CD4-positive, alpha-beta T cell treated with Interleukin-15 for 4 hours (primary cell): ENCODE results near the gene COQ6.
"Not testable (repeated sequence)": the region's sequence is repeated elsewhere in the genome, so short reads cannot be mapped to it uniquely, and the experiment has no call there.

Experiments used
- DNase-seq: peaks from one replicate; pipeline ENCODE4 v3.0.0-alpha.2; 2020; ENCODE audit warnings: low spot score

COQ6 gene

GRCh38 chr14:73949752-73950734 is at the start of gene COQ6, which contains the start of gene FAM161B:
TSS of gene COQ6 (plus strand) at chr14:73950302. CDS start at chr14:73950333, 31 bp downstream.
TSS of gene FAM161B (minus strand) at chr14:73950094. CDS start at chr14:73950026, 68 bp downstream.
- DNase-seq = peak; percentile 93

DNA sequence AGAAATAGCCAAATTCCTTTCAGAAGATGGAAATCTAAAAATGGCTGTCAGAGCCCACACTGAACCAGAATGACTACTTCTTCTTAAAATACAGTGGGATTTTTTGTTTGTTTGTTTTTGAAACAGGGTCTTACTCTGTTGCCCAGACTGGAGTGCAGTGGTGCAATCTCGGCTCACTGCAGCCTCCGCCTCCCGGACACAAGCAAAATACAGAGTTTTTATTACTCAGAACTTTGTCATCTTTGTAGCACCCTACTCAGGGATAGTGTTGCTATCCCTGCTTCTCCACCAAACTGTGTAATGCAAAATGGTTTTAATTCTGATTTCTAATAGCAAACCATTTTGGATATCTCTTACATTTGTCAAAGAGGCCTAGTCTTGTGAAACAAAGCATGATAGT is 47.1 kb upstream of the COQ6 start:
- DNase-seq = no peak

GRCh38 chr14:73909681-73910080 is 40.4 kb upstream of the COQ6 start:
- no peak for DNase-seq

DNA sequence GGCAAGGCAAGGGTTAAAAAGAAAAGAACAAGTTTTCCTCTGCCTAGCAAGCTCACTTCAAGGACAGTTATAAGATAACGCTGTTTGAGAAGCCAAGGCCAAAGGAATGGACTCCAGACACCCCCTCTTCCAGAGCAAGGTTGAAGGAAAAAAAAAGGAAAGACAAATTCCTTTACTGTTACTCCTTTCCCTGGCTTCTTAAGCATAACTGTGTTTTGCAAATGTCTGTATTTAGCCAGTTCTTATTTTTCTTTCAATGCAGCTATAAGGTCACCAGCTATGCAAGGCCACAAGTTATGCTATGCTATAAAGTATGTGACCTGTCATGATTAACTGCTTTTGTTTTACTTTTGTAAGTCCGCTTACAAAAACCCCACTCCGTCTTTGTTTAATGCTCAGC is 36.8 kb upstream of the COQ6 start:
- DNase-seq = no peak

DNA sequence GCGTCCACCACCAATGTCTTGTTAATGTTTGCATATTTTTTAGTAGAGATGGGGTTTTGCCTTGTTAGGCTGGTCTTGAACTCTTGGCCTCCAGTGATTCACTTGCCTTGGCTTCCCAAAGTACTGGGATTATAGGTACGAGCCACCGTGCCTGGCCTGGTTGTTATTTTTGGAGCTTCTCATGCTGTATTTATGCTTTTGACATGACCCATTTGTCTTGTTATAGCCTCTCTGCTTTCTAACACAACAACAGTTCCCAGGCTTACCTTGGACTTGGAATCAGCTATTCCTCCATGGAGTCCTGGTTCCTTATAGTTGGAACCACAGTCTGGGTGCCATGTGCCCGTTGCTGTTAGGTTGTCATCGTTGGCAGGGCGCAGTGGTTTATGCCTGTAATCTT is 33.8 kb upstream of the COQ6 start:
- DNase-seq = no peak

DNA sequence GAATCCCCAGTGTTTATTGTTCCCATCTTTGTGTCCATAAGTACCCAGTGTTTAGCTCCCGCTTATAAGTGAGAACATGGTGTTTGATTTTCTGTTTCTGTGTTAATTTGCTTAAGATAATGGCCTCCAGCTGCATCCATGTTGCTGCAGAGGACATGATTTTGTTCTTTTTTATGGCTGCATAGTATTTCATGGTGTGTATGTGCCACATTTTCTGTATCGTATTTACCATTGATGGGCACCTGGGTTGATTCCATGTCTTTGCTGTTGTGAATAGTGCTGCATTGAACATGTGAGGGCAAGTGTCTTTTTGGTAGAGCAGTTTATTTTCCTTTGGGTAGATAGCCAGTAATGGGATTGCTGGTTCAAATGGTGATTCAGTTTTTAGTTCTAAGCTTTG is 30.6 kb upstream of the COQ6 start:
- DNase-seq = not testable (repeated sequence)

GRCh38 chr14:73924337-73924736 is 25.8 kb upstream of the COQ6 start:
- DNase-seq = no peak

- DNase-seq = no peak
Observed at GRCh38 chr14:73935666-73936065, 14.4 kb upstream of the COQ6 start.

- DNase-seq = no peak
Observed at GRCh38 chr14:73936548-73936947, 13.6 kb upstream of the COQ6 start.

DNA sequence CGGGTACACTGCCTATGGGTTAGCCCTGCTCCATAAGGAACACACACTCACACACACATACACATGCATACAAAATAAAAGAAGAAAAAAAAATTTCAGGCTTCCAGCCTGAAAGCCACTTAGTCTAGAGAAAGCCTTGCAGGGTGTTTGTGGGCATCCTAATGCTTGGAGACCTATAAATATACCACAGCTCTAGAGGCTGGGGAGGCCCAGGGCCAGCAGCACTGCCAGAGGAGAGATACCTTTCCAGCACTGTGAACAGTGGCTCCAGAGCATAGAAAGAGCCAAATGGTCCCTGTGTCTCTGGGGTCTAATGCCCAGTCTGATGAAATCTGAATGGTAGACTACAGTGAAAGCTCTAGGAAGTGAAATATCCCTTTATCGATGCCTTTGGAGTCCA is 13.1 kb upstream of the COQ6 start:
- DNase-seq = no peak

DNA sequence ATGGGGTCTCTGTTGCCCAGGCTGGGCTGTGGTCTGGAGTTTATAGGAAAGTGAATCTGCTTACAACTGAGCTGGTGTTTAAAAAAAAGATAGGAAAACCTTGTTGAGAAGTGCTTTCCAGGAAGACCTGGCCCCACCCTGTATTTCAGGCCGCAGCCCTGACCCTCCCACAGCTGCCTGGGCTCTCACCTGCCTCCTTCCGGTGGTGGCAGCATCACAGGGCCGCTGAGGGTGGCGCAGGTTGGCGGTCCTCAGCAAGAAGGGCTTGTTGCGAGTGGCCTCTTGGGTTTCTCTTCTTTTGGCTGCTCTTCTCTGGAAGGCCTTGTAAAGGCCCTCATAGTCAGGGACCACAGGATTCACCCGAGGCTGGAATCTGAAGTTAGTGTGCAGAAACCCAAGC is 7.9 kb upstream of the COQ6 start:
- DNase-seq = no peak

DNA sequence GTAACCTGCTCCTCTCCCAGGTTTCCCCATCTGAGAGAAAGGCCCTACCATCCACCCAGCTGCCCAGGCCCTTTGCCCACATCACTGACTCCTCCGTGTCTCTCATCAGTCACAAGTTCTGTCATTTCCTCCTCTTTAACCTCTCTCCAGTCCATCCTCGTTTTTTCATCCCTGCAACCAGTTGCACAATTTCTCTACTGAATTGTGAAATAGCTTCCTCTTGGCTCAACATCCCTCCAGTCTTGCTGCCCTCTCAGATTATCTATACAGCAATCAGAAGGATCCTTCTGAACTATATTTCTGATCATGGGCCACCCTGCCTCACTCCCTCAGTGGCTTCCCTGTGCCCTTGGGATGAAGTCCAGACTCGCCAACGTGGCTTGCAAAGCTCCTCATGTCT is 7.0 kb upstream of the COQ6 start:
- DNase-seq = no peak

DNA sequence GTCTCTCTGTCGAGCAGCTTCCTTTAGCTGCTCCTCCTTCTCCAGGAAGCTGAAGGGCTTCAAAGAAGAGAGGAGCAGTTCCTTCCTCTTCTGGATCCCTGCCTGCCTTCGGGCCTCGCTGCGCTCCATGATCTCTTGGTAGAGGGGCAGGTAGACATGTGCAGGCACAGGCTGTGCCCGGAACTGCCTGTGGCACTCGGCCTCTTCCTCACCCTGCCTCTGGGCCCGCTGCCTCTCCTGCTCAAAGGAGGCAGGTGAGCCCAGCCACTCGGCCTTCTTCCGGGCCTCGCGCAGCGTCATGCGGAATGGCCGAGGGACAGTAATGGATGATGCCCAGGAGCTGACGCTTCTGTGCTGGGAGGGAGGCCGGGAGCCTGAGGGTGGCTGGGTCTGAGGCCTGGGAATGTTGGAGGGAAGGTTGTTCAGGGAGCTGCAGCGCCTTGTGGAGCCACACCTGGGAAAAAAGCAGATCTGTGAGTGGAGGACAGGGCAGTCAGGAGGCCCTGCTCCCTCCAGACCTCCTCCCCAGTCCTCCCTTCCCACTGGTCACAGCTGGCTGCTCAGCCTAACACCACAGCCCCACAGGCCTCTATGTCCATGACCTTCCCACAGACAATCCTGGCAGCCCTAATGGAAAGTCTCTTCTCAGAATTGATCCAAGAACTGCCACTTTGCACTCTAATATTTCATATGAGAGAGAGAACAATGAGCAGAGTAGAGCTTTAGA is 5.5 kb upstream of the COQ6 start:
- DNase-seq = no peak

DNA sequence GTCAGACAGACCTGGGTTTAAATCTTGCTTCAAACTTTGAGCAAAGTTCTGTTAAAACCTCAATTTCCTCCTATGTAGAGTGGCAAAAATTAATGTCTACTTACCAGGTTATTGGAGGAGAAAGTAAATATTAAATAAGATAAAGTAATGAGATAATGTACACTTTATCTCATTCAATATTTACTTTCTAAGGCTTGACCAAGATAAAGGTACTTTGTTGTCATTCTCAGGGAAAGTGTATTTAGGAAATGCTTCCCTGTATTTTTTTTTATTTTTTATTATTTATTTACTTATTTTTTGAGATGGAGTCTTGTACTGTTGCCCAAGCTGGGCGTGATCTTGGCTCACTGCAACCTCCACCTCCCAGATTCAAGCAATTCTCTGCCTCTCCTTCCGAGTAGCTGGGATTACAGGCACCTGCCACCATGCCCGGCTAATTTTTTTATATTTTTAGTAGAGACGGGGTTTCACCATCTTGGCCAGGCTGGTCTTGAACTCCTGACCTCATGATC is 4.9 kb upstream of the COQ6 start:
- DNase-seq = no peak

- no peak for DNase-seq
Observed at GRCh38 chr14:73953731-73954130, 3.6 kb downstream of the COQ6 start.

- DNase-seq = no peak
Observed at GRCh38 chr14:73955674-73956073, 5.6 kb downstream of the COQ6 start.

GRCh38 chr14:73958591-73958990 is 8.5 kb downstream of the COQ6 start:
- no peak for DNase-seq

GRCh38 chr14:73961192-73961591 is 11.1 kb downstream of the COQ6 start:
- no peak for DNase-seq

DNA sequence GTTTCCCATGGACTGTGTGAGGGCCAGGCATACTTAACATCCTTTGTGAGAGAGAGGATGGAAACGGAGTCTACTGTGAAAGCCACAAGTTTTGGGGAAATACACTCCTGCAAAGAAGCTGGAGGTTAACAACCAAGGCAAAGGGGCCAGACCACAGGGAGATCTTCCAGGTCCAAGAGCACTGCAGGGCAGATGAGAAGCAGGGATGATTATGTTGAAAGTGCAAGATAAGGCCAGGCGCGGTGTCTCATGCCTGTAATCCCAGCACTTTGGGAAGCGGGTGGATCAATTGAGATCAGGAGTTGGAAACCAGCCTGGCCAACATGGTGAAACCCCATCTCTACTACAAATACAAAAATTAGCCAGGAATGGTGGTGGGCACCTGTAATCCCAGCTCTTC is 15.1 kb downstream of the COQ6 start:
- DNase-seq = no peak

- no peak for DNase-seq
Observed at GRCh38 chr14:73968885-73969284, 18.8 kb downstream of the COQ6 start.

DNA sequence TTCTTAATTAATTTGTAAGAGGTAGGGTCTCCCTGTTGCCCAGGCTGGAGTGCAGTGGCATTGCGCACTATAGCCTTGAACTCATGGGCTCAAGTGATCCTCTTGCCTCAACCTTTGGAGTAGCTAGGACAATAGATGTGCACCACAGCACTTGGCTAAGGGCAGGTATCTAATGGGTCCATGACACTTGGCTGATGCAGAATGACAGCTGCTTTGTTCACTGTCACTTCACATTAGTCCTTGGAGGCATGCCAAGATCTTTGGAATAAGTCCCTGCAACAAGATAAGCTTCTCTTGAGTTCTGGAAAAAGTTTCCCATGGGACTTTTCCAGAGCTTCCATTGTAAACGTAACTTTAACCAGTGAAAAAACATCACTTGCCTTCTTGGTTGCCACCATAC is 23.4 kb downstream of the COQ6 start:
- DNase-seq = no peak

- DNase-seq = no peak
Observed at GRCh38 chr14:73976125-73976524, 26.0 kb downstream of the COQ6 start.

DNA sequence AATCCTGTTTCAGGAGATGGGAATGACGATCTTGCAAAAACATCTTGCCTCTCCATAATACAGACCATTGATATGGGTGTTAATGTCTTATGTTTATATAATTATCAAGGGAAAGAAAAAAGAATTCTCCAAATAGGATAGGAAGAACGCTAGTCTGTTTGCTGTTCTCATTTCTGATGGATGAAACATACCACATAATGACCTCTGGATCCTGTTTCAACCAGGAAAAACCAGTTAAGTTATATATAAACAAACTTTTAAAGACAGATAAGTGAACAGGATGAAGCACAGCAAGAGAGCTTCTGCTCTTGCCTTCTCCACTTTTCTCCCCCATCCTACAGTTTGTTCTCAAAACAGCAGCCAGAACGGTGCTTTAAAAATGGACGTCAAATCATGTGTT is 27.8 kb downstream of the COQ6 start:
- DNase-seq = no peak
